Suprapubic skin (tissue), 4 donors: ENCODE measurements around the gene XXYLT1.

Experiments used
- CTCF ChIP-seq, 2 donors: fragments of 200-600 bp in 1 of 2; fragments of 450-650 bp in 1 of 2; sonication (generic) in 1 of 2; IDR thresholded peaks; one replicate each; pipeline ENCODE4 v1.5.1; 2016 to 2019; ENCODE audit warnings: antibody characterized with exemption in 2 of 2, mild to moderate bottlenecking in 1 of 2, moderate library complexity in 1 of 2
- EP300 ChIP-seq: sonication (generic); formaldehyde crosslinking; IDR thresholded peaks from one replicate; pipeline ENCODE4 v1.6.1; 2017; ENCODE audit warnings: antibody characterized with exemption
- POLR2A ChIP-seq, 2 donors: fragments of 450-650 bp; IDR thresholded peaks; one replicate each; pipeline ENCODE4 v1.6.1; 2017; ENCODE audit warnings: antibody characterized with exemption in 2 of 2, mild to moderate bottlenecking in 2 of 2, moderate library complexity in 2 of 2
- POLR2AphosphoS5 ChIP-seq, 3 donors: sonication (generic); formaldehyde crosslinking; IDR thresholded peaks; one replicate each; pipeline ENCODE4 v1.6.1; 2017; ENCODE audit warnings: antibody characterized with exemption in 3 of 3

- no peak for TF ChIP-seq CTCF (IDR thresholded peaks at IDR 0.05)
- no peak for TF ChIP-seq POLR2A (IDR thresholded peaks at IDR 0.05)
- TF ChIP-seq POLR2AphosphoS5 (IDR thresholded peaks at IDR 0.05) = no peak
- TF ChIP-seq EP300 = no peak
Observed at GRCh38 chr3:195115600-195116406, 155.2 kb downstream of the XXYLT1 start.
